ENCODE measurements around the gene CDPF1. TPM values are rescaled to one million over a fixed set of nuclear protein-coding genes. Genes with fewer than 3 reads are reported as not detected.

Gene CDPF1
- total RNA-seq, 1 experiment from 2014 or later: 8.1 TPM

DNA sequence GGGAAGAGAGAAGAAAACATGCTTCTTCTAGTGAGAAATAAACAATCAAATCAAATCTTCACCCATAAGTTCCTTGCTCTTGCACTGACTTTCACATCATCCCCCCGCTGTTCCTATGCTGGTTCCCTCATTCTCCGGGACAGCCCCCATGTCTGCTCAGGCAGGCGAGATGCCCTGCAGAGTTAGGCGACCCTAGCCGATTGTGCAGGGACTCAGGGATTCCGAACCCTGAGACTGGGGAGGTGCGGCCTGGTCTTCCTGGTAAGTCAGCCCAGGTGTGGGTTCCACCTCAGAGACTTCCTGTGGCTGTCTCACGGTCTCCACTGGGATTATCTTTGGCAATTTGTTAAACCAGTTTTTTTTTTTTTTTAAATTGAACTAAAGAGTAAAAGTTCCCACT is 24.3 kb upstream of the CDPF1 start:
- Histone ChIP-seq H2BK15ac (ENCODE audit: low read depth, low read length) (no peak overlapping the region), H3K4me2 (ENCODE audit: insufficient read depth, insufficient read length, low read length) (no peak overlapping the region), H3T11ph (ENCODE audit: low read length) (no peak overlapping the region), H3K4me1 (ENCODE audit: insufficient read depth, low read length) (no peaks in the 10 kb centered on the region), H4K8ac (replicated peaks; ENCODE audit: insufficient read length, low read depth, low read length) (no peak overlapping the region), H2BK20ac (ENCODE audit: low read depth, low read length, poor library complexity, severe bottlenecking) (no peak overlapping the region), H2BK12ac (ENCODE audit: insufficient read length, low read depth, low read length) (no peak overlapping the region), H3K18ac (ENCODE audit: insufficient read length, low read depth, low read length) (no peak overlapping the region), H3K23me2 (ENCODE audit: insufficient read length, low read depth, low read length, poor library complexity, severe bottlenecking) (no peaks in the 10 kb centered on the region), H2BK120ac (ENCODE audit: low read depth, low read length, poor library complexity, severe bottlenecking) (no peak overlapping the region), H3K9me3 (ENCODE audit: control insufficient read depth, low read depth, low read length) (no peaks in the 10 kb centered on the region), H3K27ac (ENCODE audit: insufficient read length, low read depth, low read length) (no peak overlapping the region), H3K79me2 (ENCODE audit: insufficient read depth, low read length) (no peaks in the 10 kb centered on the region), H3K79me1 (ENCODE audit: insufficient read depth, low read depth, low read length, poor library complexity, severe bottlenecking) (no peaks in the 10 kb centered on the region), H3K4ac (ENCODE audit: low read depth, low read length) (no peak overlapping the region), H4K5ac (ENCODE audit: insufficient read length, low read depth, low read length) (no peak overlapping the region), H4K20me1 (ENCODE audit: control insufficient read depth, insufficient read depth, insufficient read length) (peaks cover 2% of the 10 kb centered on the region), H3K9ac (ENCODE audit: extremely low read depth, insufficient read length, low read length) (no peak overlapping the region), H2AK5ac (ENCODE audit: insufficient read length, low read length) (no peak overlapping the region), H3K27me3 (ENCODE audit: insufficient read depth, low read length) (no peaks in the 10 kb centered on the region), H4K91ac (ENCODE audit: insufficient read length, low read depth, low read length) (no peak overlapping the region), H3K14ac (ENCODE audit: insufficient read depth, low read length) (no peak overlapping the region), H3K56ac (ENCODE audit: insufficient read length, low read depth, low read length) (no peak overlapping the region), H2BK5ac (ENCODE audit: insufficient read length, low read length) (no peak overlapping the region), H2AFZ (ENCODE audit: low read length) (no peak overlapping the region), H3K23ac (ENCODE audit: insufficient read length, low read depth, low read length) (no peak overlapping the region)
- peaks cover 22 to 54% (median 53%) of the 10 kb centered on the region in 3 experiments; a peak in 6 of 7 replicates for H3K36me3 Mint-ChIP-seq (ENCODE audit: insufficient read depth in 1 of 3, low read depth in 3 of 3)
- H3K4me1 Mint-ChIP-seq: no peaks in the 10 kb centered on the region
- DNase-seq: no peak
- no CpG with 5 or more reads among the region's 8 CpGs for WGBS (ENCODE audit: extremely low coverage, insufficient read length, low lambda C conversion rate)
- TF ChIP-seq CTCF (conservative IDR thresholded peaks at IDR 0.05): no peak
- H3K4me3 Mint-ChIP-seq: no peak overlapping the region
- no peak overlapping the region; a peak in 1 of 7 replicates for H3K27ac Mint-ChIP-seq
- no peaks in the 10 kb centered on the region for H3K27me3 Mint-ChIP-seq (ENCODE audit: low read depth)
- H3K9me3 Mint-ChIP-seq: peaks cover 0 to 5% of the 10 kb centered on the region in 2 experiments; a peak in 1 of 5 replicates
